Activated CD4-positive, alpha-beta T cell treated with anti-CD3 and anti-CD28 coated beads for 4 hours (primary cell): ENCODE measurements around the gene RAD9A.

Experiments
- DNase-seq, 2 donors: peaks; one replicate each; pipeline ENCODE4 v3.0.0-alpha.2; 2020

Gene RAD9A

DNA sequence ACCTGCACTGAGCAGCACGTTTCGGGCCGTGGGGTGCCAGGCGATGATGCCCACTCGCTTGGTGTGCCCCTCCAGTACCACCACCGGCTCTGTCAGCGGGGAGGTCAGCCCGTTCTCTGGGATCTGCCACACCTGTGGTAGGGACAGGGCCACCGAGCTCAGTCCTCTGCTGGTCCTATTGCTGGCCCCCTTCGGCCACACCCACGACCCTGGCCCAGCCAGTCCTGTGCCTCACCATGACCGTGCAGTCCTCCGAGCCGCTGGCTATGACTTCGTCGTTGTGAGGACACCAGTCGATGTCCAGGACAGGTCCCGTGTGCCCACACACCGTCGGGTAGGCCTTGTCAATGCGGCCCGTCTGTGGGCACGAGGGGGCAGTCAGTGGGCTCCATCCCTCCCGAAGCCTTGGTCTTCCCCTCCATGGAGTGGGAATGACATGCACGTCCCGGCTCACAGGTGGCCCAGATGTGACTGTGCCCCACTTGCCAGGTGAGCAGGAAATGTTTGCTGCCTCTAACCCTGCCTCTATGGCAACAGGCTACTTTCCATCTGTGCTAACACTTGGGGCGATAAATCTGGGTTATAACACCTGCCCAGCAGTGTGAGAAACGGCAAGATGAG is 50.1 kb downstream of the RAD9A start:
- DNase-seq: no peak

DNA sequence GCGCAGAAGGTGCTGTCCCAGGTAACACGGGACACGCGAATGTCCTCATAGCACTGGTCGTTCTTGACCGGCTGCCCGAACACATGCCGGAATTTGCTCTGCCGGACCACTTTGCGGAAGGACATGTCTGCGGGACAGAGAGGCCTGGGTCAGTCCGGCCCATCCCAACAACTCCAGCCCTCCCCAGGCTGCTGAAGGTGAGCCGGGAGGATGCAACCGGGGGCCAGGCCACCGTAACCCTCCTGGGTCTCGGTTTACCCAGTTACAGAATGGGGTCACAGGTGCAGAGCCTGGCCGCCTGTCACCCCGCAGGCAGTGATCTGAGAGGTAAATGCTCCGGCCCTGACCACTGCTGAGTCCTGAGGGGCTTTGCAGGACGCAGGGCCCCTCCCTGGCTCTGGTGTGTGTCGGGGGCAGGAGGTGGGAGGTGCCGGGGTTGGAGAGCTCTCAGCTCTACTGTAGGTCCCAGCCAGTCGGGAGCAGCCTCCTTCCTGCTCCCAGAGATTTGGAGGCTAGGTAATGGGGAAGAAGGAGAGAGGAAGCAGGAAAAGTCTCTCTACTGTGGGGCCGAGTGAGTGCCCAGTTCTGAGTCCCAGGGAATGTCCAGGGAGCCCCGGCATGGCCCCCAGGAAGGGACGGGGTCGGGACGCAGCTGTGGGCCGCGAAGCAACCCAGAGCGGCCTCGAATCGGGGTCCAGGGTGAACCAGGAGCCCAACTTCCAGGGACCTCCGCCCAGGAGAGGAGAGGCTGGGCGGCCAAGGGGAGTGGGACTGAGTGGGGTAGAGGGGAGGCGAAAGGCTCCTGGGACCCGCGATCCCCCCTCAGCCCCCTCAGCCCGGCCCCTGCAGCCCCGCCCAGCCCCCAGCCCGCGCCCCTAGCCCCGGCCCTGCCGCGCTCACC is 51.0 kb downstream of the RAD9A start:
- no peak for DNase-seq

DNA sequence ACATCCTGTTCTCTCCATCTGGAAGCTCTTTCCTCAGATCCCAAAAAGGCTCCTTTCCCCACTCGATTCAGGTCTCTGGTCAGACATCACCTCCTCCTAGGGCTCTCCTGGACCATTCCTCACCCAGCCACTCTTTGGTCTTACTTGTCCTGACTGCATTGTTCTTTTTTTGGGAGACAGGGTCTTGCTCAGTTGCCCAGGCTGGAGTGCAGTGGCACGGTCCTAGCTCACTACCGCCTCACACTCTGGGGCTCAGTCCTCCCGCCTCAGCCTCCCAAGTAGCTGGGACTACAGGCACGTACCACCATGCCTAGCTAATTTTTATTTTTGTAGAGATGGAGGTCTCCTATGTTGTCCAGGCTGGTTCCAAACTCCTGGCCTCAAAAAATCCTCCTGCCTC is 53.7 kb downstream of the RAD9A start:
- DNase-seq: no peak
